Stimulated activated naive CD8-positive, alpha-beta T cell treated with anti-CD3 and anti-CD28 coated beads, Interleukin-15, amount 100 ng/mL, for 72 hours (primary cell): Measurements from ENCODE around the gene B4GALNT4.
"Not testable (repeated sequence)": the region's sequence is repeated elsewhere in the genome, so short reads cannot be mapped to it uniquely, and the experiment has no call there.

Source experiments
- ATAC-seq: fragments of 150-1000 bp; cut with Tn5 transposase; 2 replicates; pipeline ENCODE4 v1.10.0; 2021; ENCODE audit warnings: mild to moderate bottlenecking, moderate library complexity
- DNase-seq, 2 donors: peaks; one replicate each; pipeline ENCODE4 v3.0.0; 2021 to 2022
- H3K27ac Mint-ChIP-seq, 2 donors: one replicate each; pipeline ENCODE4 v1.8.0; 2022; ENCODE audit warnings: mild to moderate bottlenecking in 2 of 2, mixed read lengths in 2 of 2, moderate library complexity in 2 of 2
- H3K27me3 Mint-ChIP-seq: one replicate; pipeline ENCODE4 v1.8.0; 2022; ENCODE audit warnings: mixed read lengths
- H3K4me1 Mint-ChIP-seq: one replicate; pipeline ENCODE4 v1.8.0; 2022; ENCODE audit warnings: mild to moderate bottlenecking, mixed read lengths
- H3K4me3 Mint-ChIP-seq, 2 donors: one replicate each; pipeline ENCODE4 v1.8.0; 2022; ENCODE audit warnings: mild to moderate bottlenecking in 2 of 2, mixed read lengths in 2 of 2, moderate library complexity in 1 of 2
- H3K9me3 Mint-ChIP-seq, 2 donors: one replicate each; pipeline ENCODE4 v1.8.0; 2022; ENCODE audit warnings: mixed read lengths in 2 of 2

The B4GALNT4 gene

GRCh38 chr11:346529-346928 is 22.8 kb upstream of the B4GALNT4 start:
- Mint-ChIP-seq H3K4me1 (peaks cover 32% of the 10 kb centered on the region), H3K4me3 (no peak overlapping the region), H3K9me3 (no peaks in the 10 kb centered on the region), H3K27me3 (no peaks in the 10 kb centered on the region), H3K27ac (peak overlapping the region in 1 of 2 donors; percentile 71)
- no peak for DNase-seq
- ATAC-seq, result no peak

GRCh38 chr11:349270-349954 is 19.9 kb upstream of the B4GALNT4 start:
- not testable (repeated sequence) for DNase-seq, H3K27me3 Mint-ChIP-seq, H3K9me3 Mint-ChIP-seq, H3K4me3 Mint-ChIP-seq, ATAC-seq
- Mint-ChIP-seq H3K4me1 (peaks cover 43% of the 10 kb centered on the region), H3K27ac (peak overlapping the region in 1 of 2 donors; percentile 42)

- peak overlapping the region in 1 of 2 donors; percentile 36 for H3K4me3 Mint-ChIP-seq
- DNase-seq, H3K27ac Mint-ChIP-seq, H3K9me3 Mint-ChIP-seq, H3K27me3 Mint-ChIP-seq, ATAC-seq: not testable (repeated sequence)
- peaks cover 49% of the 10 kb centered on the region for H3K4me1 Mint-ChIP-seq
These were observed 19.1 kb upstream of the B4GALNT4 start for GRCh38 chr11:350033-350722.

GRCh38 chr11:350723-351255 is 18.5 kb upstream of the B4GALNT4 start:
- H3K27me3 Mint-ChIP-seq, result no peaks in the 10 kb centered on the region
- peaks cover 52% of the 10 kb centered on the region for H3K4me1 Mint-ChIP-seq
- H3K4me3 Mint-ChIP-seq, result peak overlapping the region; percentile 35 to 36
- H3K9me3 Mint-ChIP-seq, result no peaks in the 10 kb centered on the region
- ATAC-seq, result no peak
- H3K27ac Mint-ChIP-seq, result peak overlapping the region in 1 of 2 donors; percentile 9
- no peak for DNase-seq

GRCh38 chr11:351411-351810 is 17.9 kb upstream of the B4GALNT4 start:
- H3K4me3 Mint-ChIP-seq, result no peak overlapping the region
- H3K27ac Mint-ChIP-seq, result no peak overlapping the region
- peaks cover 52% of the 10 kb centered on the region for H3K4me1 Mint-ChIP-seq

GRCh38 chr11:352456-353031 is 16.8 kb upstream of the B4GALNT4 start:
- DNase-seq (no peak), ATAC-seq (no peak)
- H3K4me1 Mint-ChIP-seq, result peaks cover 52% of the 10 kb centered on the region
- H3K27ac Mint-ChIP-seq, result no peak overlapping the region
- H3K9me3 Mint-ChIP-seq, result no peaks in the 10 kb centered on the region
- no peaks in the 10 kb centered on the region for H3K27me3 Mint-ChIP-seq
- no peak overlapping the region for H3K4me3 Mint-ChIP-seq

More at GRCh38 chr11:351411-351810, 17.9 kb upstream of the B4GALNT4 start:
- ATAC-seq, result no peak
- H3K9me3 Mint-ChIP-seq, result no peaks in the 10 kb centered on the region
- no peak for DNase-seq
- no peaks in the 10 kb centered on the region for H3K27me3 Mint-ChIP-seq

GRCh38 chr11:353179-353873 is 16.0 kb upstream of the B4GALNT4 start:
- Mint-ChIP-seq H3K27ac (peak overlapping the region in 1 of 2 donors; percentile 23), H3K4me1 (peaks cover 52% of the 10 kb centered on the region), H3K9me3 (no peaks in the 10 kb centered on the region), H3K4me3 (no peak overlapping the region), H3K27me3 (no peaks in the 10 kb centered on the region)
- ATAC-seq (no peak), DNase-seq (peak in 1 of 2 donors; percentile 5)

- Mint-ChIP-seq H3K9me3 (no peaks in the 10 kb centered on the region), H3K4me3 (peak overlapping the region; percentile 79 to 88), H3K27me3 (no peaks in the 10 kb centered on the region), H3K4me1 (peaks cover 47% of the 10 kb centered on the region), H3K27ac (peak overlapping the region; percentile 94 to 95)
- DNase-seq, result peak; percentile 85 to 94
- ATAC-seq, result peak; percentile 86
These were observed 13.5 kb upstream of the B4GALNT4 start for GRCh38 chr11:355581-356458.

- Mint-ChIP-seq H3K27ac (no peak overlapping the region), H3K27me3 (no peaks in the 10 kb centered on the region), H3K9me3 (peaks cover 0 to 8% of the 10 kb centered on the region in 2 donors), H3K4me3 (no peak overlapping the region), H3K4me1 (peaks cover 39% of the 10 kb centered on the region)
- ATAC-seq, result no peak
- DNase-seq, result peak in 1 of 2 donors; percentile 4
These were observed 12.7 kb upstream of the B4GALNT4 start for GRCh38 chr11:356610-357009.

GRCh38 chr11:357582-357981 is 11.7 kb upstream of the B4GALNT4 start:
- Mint-ChIP-seq H3K27me3 (no peaks in the 10 kb centered on the region), H3K4me3 (no peak overlapping the region), H3K4me1 (peaks cover 33% of the 10 kb centered on the region), H3K27ac (no peak overlapping the region), H3K9me3 (peaks cover 0 to 8% of the 10 kb centered on the region in 2 donors)
- ATAC-seq, result no peak
- DNase-seq, result no peak

- no peak overlapping the region for H3K27ac Mint-ChIP-seq
- H3K27me3 Mint-ChIP-seq, result no peaks in the 10 kb centered on the region
- DNase-seq (peak in 1 of 2 donors; percentile 8), ATAC-seq (no peak)
- peaks cover 0 to 8% of the 10 kb centered on the region in 2 donors for H3K9me3 Mint-ChIP-seq
- no peak overlapping the region for H3K4me3 Mint-ChIP-seq
- peaks cover 26% of the 10 kb centered on the region for H3K4me1 Mint-ChIP-seq
These were observed 11.0 kb upstream of the B4GALNT4 start for GRCh38 chr11:358129-358800.

GRCh38 chr11:359181-359714 is 10.1 kb upstream of the B4GALNT4 start:
- Mint-ChIP-seq H3K27me3 (peaks cover under 1% of the 10 kb centered on the region), H3K4me1 (peaks cover 19% of the 10 kb centered on the region), H3K4me3 (peak overlapping the region in 1 of 2 donors; percentile 36), H3K27ac (no peak overlapping the region), H3K9me3 (peaks cover 0 to 8% of the 10 kb centered on the region in 2 donors)
- DNase-seq (peak; percentile 39 to 59), ATAC-seq (peak; percentile 81)

- DNase-seq (peak in 1 of 2 donors; percentile 9), ATAC-seq (no peak)
- Mint-ChIP-seq H3K4me1 (peaks cover 14% of the 10 kb centered on the region), H3K27ac (peak overlapping the region in 1 of 2 donors; percentile 82), H3K27me3 (peaks cover 7% of the 10 kb centered on the region), H3K4me3 (no peak overlapping the region), H3K9me3 (peaks cover 0 to 8% of the 10 kb centered on the region in 2 donors)
These were observed 8.7 kb upstream of the B4GALNT4 start for GRCh38 chr11:360326-361280.
